OCI-LY7 (cell line): ENCODE measurements around the gene TNFAIP1. TPM values are rescaled to one million over a fixed set of nuclear protein-coding genes. Genes with fewer than 3 reads are reported as not detected.
A peak's percentile ranks its signal among the peaks of the same experiment; 100 is the strongest.

Source experiments
- BruUV-seq: library from RNA; stranded (reverse); fragments of 400-500 nt; replicated peaks from 2 replicates; lab custom pipeline; 2021; lab: Mats Ljungman, UMichigan
- CTCF ChIA-PET: fragments of 300-600 bp; sonication (Branson Sonifier 250); formaldehyde crosslinking; loops from one replicate; lab custom pipeline; 2022; ENCODE audit warnings: antibody characterized with exemption; ENCODE audit not compliant: unreplicated experiment; lab: Charles Lee
- POLR2A ChIA-PET: fragments of 300-600 bp; sonication (Branson Sonifier 250); formaldehyde crosslinking; loops from one replicate; lab custom pipeline; 2022; ENCODE audit warnings: antibody characterized with exemption; lab: Charles Lee
- DNase-seq: peaks from one replicate; pipeline ENCODE4 v3.0.0-alpha.2; 2015; ENCODE audit warnings: low spot score
- H2AFZ ChIP-seq: fragments of 200-600 bp; sonication (generic), shearing (Covaris generic); 2 replicates; pipeline ENCODE4 v1.6.1; 2014; ENCODE audit warnings: mild to moderate bottlenecking, antibody characterized with exemption, low read length, moderate library complexity
- H3K27ac ChIP-seq: fragments of 200-600 bp; sonication (generic); 2 replicates; pipeline ENCODE4 v1.5.1; 2014; ENCODE audit warnings: mixed run types, low read depth, mild to moderate bottlenecking, moderate library complexity, low read length, inconsistent platforms; ENCODE audit not compliant: poor library complexity, severe bottlenecking
- H3K36me3 ChIP-seq: fragments of 200-600 bp; sonication (generic); 2 replicates; pipeline ENCODE4 v1.6.1; 2014; ENCODE audit warnings: mild to moderate bottlenecking, antibody characterized with exemption, low read length, moderate library complexity, mixed read lengths; ENCODE audit not compliant: insufficient read depth
- H3K4me1 ChIP-seq: fragments of 200-600 bp; sonication (generic); 2 replicates; pipeline ENCODE4 v1.5.1; 2014; ENCODE audit warnings: mild to moderate bottlenecking, low read length; ENCODE audit not compliant: insufficient read depth, poor library complexity, severe bottlenecking
- H3K4me2 ChIP-seq: fragments of 200-600 bp; sonication (generic); 2 replicates; pipeline ENCODE4 v1.6.1; 2014; ENCODE audit warnings: mild to moderate bottlenecking, low read length
- H3K4me3 ChIP-seq: fragments of 200-600 bp; sonication (generic); 2 replicates; pipeline ENCODE4 v1.5.1; 2014; ENCODE audit warnings: mild to moderate bottlenecking, low read depth, low read length; ENCODE audit not compliant: poor library complexity, severe bottlenecking
- H3K79me2 ChIP-seq: fragments of 200-600 bp; sonication (generic); 2 replicates; pipeline ENCODE4 v1.6.1; 2016; ENCODE audit warnings: low read depth, mild to moderate bottlenecking, low read length, moderate library complexity, mixed read lengths; ENCODE audit not compliant: insufficient read depth
- H3K9me2 ChIP-seq: fragments of 200-600 bp; sonication (generic); 2 replicates; pipeline ENCODE4 v1.6.1; 2016; ENCODE audit warnings: mild to moderate bottlenecking, low read length, mixed read lengths; ENCODE audit not compliant: insufficient read depth
- H3K9me3 ChIP-seq: fragments of 200-600 bp; sonication (generic); 2 replicates; pipeline ENCODE4 v1.6.1; 2014; ENCODE audit warnings: mild to moderate bottlenecking, mixed run types, low read length, mixed read lengths
- H4K20me1 ChIP-seq: fragments of 200-600 bp; sonication (generic); 2 replicates; pipeline ENCODE4 v1.6.1; 2014; ENCODE audit warnings: mild to moderate bottlenecking, antibody characterized with exemption, low read length, moderate library complexity, mixed read lengths; ENCODE audit not compliant: insufficient read depth
- CTCF ChIP-seq: fragments of 200-600 bp; sonication (generic); conservative IDR thresholded peaks from 2 replicates; pipeline ENCODE4 v1.5.1; 2014; ENCODE audit warnings: mild to moderate bottlenecking, antibody characterized with exemption, low read length, moderate library complexity, mixed read lengths
- EZH2phosphoT487 ChIP-seq: fragments of 200-600 bp; sonication (generic); IDR thresholded peaks from 2 replicates; pipeline ENCODE4 v1.6.1; 2018; ENCODE audit warnings: low read depth, borderline replicate concordance, mild to moderate bottlenecking, mixed run types, antibody characterized with exemption, low read length, moderate library complexity, mixed read lengths
- intact Hi-C: fragments of 100-400 bp; cut with micrococcal nuclease; formaldehyde crosslinking; loops from one replicate; pipeline ENCODE4 v1.10.0; 2022; ENCODE audit not compliant: unreplicated experiment
- total RNA-seq, 2 experiments: library from RNA; depleted of rRNA in 1 of 2; stranded (reverse); fragments of >200 nt in 1 of 2; shearing (Covaris generic) in 1 of 2; gene quantifications; 2 replicates each; pipeline ENCODE4 v1.2.3, GENCODE V29; 2014 to 2022

TNFAIP1 gene
- total RNA-seq, 2 experiments from 2014 or later: 14.7 to 15.5 TPM

GRCh38 chr17:28372945-28373274 lies 37.3 kb downstream of the TNFAIP1 start:
- Histone ChIP-seq H4K20me1 (no peaks in the 10 kb centered on the region), H3K36me3 (no peaks in the 10 kb centered on the region), H3K9me3 (no peaks in the 10 kb centered on the region), H2AFZ (no peak overlapping the region), H3K27ac (no peak overlapping the region), H3K4me3 (peak overlapping the region; percentile 80), H3K4me1 (peaks cover 20% of the 10 kb centered on the region), H3K4me2 (peak overlapping the region; percentile 91), H3K79me2 (no peaks in the 10 kb centered on the region), H3K9me2 (no peaks in the 10 kb centered on the region)
- DNase-seq: no peak
- ChIA-PET CTCF (no interaction called here), POLR2A (no interaction called here)
- TF ChIP-seq EZH2phosphoT487: no peak
- no peak for TF ChIP-seq CTCF
- no TSS peak for BruUV-seq
- intact Hi-C loops: no loop called here

GRCh38 chr17:28379814-28380801 lies 44.5 kb downstream of the TNFAIP1 start:
- Histone ChIP-seq H3K79me2 (no peaks in the 10 kb centered on the region), H3K4me3 (no peak overlapping the region), H3K27ac (no peak overlapping the region), H3K9me3 (no peaks in the 10 kb centered on the region), H3K36me3 (no peaks in the 10 kb centered on the region), H3K4me2 (no peak overlapping the region), H2AFZ (no peak overlapping the region), H4K20me1 (no peaks in the 10 kb centered on the region; the same call in 1 of the 2 replicates), H3K4me1 (no peaks in the 10 kb centered on the region), H3K9me2 (no peaks in the 10 kb centered on the region)
- TF ChIP-seq EZH2phosphoT487: no peak
- no peak for TF ChIP-seq CTCF
- intact Hi-C loops: no loop called here
- no peak for DNase-seq
- BruUV-seq: no TSS peak
- ChIA-PET CTCF (no interaction called here), POLR2A (interaction anchor here (0.6 to 0.7 kb wide), 2 partner anchors 18 to 108 kb away, joined by 3 to 5 read pairs; no protein-coding TSS in a partner anchor)
